ENCODE data around the gene ADCY10. TPM values are rescaled to one million over a fixed set of nuclear protein-coding genes. Genes with fewer than 3 reads are reported as not detected.
A peak's percentile ranks its signal among the peaks of the same experiment; 100 is the strongest.
"Not testable (repeated sequence)": the region's sequence is repeated elsewhere in the genome, so short reads cannot be mapped to it uniquely, and the experiment has no call there.

ADCY10 gene
- total RNA-seq, 4 donors from 2014 or later, result not detected

DNA sequence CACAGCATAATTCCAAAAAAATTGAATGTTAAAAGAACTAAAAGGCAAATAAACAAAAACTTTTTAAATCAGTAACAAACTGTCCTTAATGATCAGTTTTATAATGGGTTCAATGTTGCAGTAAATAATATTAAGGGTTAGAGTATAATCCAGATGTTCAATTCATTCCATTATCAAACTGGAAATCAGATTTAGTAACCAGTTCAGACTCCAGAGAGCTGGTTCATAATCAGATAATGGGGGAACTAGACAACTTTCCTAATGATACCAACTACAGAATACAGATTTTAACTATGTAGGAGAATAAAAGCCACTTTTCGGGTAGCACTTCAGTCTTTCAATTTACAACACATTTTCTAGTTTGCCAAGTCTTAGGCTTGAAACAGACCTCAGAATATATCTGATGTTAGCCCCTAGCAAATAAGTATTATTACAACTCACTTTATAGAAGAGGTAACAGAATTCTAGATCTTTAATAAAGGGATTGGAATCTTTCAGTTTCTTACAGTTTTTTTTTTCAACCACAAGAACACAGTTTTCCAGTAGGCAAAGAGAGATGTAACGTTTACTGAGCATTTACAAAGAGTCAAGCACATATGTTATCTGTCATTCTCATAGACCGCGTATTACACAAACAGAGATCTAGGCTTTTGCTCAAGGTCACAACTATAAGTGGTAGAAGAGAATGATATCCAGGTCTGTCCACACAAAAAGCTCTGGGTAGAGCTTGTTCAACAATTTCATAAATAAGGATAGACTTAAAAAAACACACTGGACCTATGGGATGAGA lies 20.7 kb upstream of the ADCY10 start:
- Histone ChIP-seq H3K4me1 (peaks cover 42% of the 10 kb centered on the region), H3K27ac (peak overlapping the region; percentile 95), H3K4me3 (peak overlapping the region; percentile 86), H3K27me3 (no peaks in the 10 kb centered on the region), H3K9me3 (no peaks in the 10 kb centered on the region), H3K36me3 (no peaks in the 10 kb centered on the region)
- TF ChIP-seq POLR2AphosphoS5 (IDR thresholded peaks at IDR 0.05) (no peak), POLR2A (IDR thresholded peaks at IDR 0.05) (no peak), EP300 (IDR thresholded peaks at IDR 0.05) (no peak)
- TF ChIP-seq, protein P1, sequence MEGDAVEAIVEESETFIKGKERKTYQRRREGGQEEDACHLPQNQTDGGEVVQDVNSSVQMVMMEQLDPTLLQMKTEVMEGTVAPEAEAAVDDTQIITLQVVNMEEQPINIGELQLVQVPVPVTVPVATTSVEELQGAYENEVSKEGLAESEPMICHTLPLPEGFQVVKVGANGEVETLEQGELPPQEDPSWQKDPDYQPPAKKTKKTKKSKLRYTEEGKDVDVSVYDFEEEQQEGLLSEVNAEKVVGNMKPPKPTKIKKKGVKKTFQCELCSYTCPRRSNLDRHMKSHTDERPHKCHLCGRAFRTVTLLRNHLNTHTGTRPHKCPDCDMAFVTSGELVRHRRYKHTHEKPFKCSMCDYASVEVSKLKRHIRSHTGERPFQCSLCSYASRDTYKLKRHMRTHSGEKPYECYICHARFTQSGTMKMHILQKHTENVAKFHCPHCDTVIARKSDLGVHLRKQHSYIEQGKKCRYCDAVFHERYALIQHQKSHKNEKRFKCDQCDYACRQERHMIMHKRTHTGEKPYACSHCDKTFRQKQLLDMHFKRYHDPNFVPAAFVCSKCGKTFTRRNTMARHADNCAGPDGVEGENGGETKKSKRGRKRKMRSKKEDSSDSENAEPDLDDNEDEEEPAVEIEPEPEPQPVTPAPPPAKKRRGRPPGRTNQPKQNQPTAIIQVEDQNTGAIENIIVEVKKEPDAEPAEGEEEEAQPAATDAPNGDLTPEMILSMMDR (IDR thresholded peaks at IDR 0.05), result no peak
- DNase-seq (ENCODE audit: low spot score in 2 of 2), result no peak
- 17% methylated on average over 4 of the region's 4 CpGs for WGBS

DNA sequence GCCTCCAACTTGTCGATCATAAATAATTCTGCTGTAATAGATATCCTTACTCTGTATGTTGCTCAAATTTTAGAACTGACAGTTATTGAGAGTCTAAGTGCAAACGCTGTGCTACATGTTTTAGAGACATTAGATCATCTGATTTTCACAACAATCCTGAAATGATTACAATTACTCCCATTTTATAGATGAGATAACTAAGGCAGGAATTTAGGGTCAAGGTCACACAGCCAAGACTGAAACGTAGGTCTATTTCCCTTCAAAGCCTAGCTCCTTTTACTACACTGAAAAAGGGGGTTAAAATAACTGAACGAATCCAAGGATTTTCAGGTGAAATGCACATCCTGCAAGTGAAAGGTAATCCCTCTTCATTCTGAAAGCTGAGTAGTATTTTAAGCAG lies 19.9 kb upstream of the ADCY10 start:
- 73% methylated on average over 4 of the region's 4 CpGs for WGBS
- peaks cover 38% of the 10 kb centered on the region for H3K4me1 ChIP-seq
- H3K9me3 ChIP-seq, result no peaks in the 10 kb centered on the region
- no peaks in the 10 kb centered on the region for H3K36me3 ChIP-seq
- H3K27ac ChIP-seq, result no peak overlapping the region
- peak overlapping the region; percentile 86 for H3K4me3 ChIP-seq
- TF ChIP-seq POLR2AphosphoS5 (IDR thresholded peaks at IDR 0.05) (no peak), EP300 (IDR thresholded peaks at IDR 0.05) (no peak), POLR2A (IDR thresholded peaks at IDR 0.05) (no peak)
- TF ChIP-seq, protein P1 (IDR thresholded peaks at IDR 0.05), result no peak
- no peaks in the 10 kb centered on the region for H3K27me3 ChIP-seq
- no peak for DNase-seq (ENCODE audit: low spot score in 2 of 2)

DNA sequence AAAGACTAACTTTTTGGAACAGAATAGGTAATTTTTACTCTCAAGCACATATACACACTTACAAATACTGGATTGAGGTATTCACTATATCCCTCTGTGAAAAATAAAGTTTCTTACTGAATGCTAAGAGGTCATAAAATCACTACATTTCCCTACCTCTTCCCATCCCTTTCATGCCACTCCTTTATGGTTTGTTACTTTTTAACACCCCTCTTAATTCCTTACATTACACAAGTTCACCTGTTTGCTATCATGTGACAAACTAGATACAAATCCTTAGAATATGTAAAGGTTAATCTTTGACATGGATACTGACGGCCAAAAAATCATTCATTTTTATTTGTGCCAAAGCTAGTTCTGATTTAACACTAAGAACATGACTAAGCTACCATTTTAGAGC lies 15.8 kb upstream of the ADCY10 start:
- no peaks in the 10 kb centered on the region for H3K9me3 ChIP-seq
- H3K4me3 ChIP-seq, result no peak overlapping the region
- DNase-seq (ENCODE audit: low spot score in 2 of 2), result no peak
- WGBS, result 49% methylated on average over 1 of the region's 1 CpG
- no peaks in the 10 kb centered on the region for H3K27me3 ChIP-seq
- no peak overlapping the region for H3K27ac ChIP-seq
- no peaks in the 10 kb centered on the region for H3K36me3 ChIP-seq
- H3K4me1 ChIP-seq, result peaks cover 25% of the 10 kb centered on the region
- TF ChIP-seq POLR2A (IDR thresholded peaks at IDR 0.05) (no peak), POLR2AphosphoS5 (IDR thresholded peaks at IDR 0.05) (no peak), EP300 (IDR thresholded peaks at IDR 0.05) (no peak)
- TF ChIP-seq, protein P1 (IDR thresholded peaks at IDR 0.05), result no peak

DNA sequence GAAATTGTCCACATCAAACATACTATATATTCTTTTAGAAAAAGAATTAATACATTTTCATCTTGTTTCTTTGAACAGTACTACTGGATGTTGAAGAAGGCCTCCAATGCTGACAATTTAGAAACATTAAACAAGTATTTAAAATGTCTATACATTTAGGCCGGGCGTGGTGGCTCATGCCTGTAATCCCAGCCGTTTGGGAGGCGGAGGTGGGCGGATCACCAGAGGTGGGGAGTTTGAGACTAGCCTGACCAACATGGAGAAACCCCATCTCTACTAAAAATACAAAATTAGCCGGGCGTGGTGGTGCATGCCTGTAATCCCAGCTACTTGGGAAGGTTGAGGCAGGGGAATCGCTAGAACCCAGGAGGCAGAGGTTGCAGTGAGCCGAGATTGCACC lies 15.0 kb upstream of the ADCY10 start:
- DNase-seq (ENCODE audit: low spot score in 2 of 2); H3K9me3 ChIP-seq; H3K4me3 ChIP-seq; H3K27me3 ChIP-seq; H3K27ac ChIP-seq; H3K36me3 ChIP-seq: not testable (repeated sequence)
- peaks cover 16% of the 10 kb centered on the region for H3K4me1 ChIP-seq
- 93% methylated on average over 9 of the region's 9 CpGs for WGBS

DNA sequence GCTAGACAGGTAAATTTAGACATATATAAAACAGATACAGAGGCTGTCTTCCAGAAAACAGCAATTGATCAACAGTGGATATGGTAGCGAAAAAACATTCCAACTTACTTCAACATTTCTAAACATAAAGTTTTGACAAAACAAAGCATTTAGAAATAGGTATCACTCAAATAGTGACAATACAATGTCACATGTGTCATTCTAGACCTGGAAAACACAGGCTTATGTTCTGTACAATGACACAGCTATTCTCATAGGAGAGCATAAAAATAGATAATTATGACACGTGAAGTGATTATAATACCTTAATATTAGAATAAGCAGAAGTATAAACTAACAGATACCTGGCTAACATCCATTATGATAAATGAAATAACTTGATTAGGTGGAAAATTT lies 14.5 kb upstream of the ADCY10 start:
- Histone ChIP-seq H3K4me3 (no peak overlapping the region), H3K27ac (no peak overlapping the region), H3K9me3 (no peaks in the 10 kb centered on the region), H3K27me3 (no peaks in the 10 kb centered on the region), H3K4me1 (peaks cover 12% of the 10 kb centered on the region), H3K36me3 (no peaks in the 10 kb centered on the region)
- no peak for DNase-seq (ENCODE audit: low spot score in 2 of 2)
- TF ChIP-seq POLR2A (IDR thresholded peaks at IDR 0.05) (no peak), EP300 (IDR thresholded peaks at IDR 0.05) (no peak)
- 94% methylated on average over 2 of the region's 2 CpGs for WGBS

DNA sequence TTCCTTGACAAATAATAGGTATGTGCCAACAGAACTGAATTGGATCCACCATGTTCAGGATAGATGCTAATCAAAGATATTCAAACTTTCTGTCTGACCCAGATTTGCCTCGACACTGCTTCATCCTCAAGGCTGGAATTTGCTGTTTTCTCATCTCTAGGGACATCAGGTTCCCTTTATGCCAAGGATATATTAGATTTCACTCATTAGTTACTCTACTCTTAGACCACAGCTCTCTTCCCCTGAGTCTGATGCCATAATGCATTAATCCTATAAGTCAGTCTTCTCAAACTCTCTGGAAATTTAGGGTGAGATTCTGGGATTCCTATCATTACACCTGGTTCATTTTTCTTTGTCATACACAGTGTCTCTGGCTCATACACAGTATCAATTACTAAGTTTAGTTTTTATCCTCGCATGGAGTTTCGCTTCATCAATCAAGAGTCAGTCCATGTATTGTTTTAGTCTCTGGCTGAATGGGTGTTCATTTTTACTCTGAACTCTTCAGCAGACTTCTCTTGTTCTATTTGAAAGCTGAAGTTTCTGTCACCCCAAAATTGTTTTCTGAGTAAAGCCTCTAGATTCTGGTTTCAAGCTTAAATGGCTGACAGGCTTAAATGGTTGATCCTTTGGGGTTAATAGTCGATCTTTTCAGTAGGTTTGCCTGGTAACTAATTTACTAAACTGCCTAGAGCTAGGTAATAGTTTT lies 13.3 kb upstream of the ADCY10 start:
- H3K4me1 ChIP-seq, result peaks cover 9% of the 10 kb centered on the region
- 81% methylated on average over 4 of the region's 4 CpGs for WGBS
- no peak for DNase-seq (ENCODE audit: low spot score in 2 of 2)
- no peak overlapping the region for H3K4me3 ChIP-seq
- H3K27me3 ChIP-seq, result no peaks in the 10 kb centered on the region
- H3K27ac ChIP-seq, result no peak overlapping the region
- H3K36me3 ChIP-seq, result no peaks in the 10 kb centered on the region
- TF ChIP-seq POLR2AphosphoS5 (IDR thresholded peaks at IDR 0.05) (no peak), POLR2A (IDR thresholded peaks at IDR 0.05) (no peak), EP300 (IDR thresholded peaks at IDR 0.05) (no peak)
- TF ChIP-seq, protein P1 (IDR thresholded peaks at IDR 0.05), result no peak
- H3K9me3 ChIP-seq, result no peaks in the 10 kb centered on the region
